NCI-H146 treated with DMSO at 0.1 percent for 48 hours (cell line): ENCODE data around the gene SLCO4A1.
"Not testable (repeated sequence)": the region's sequence is repeated elsewhere in the genome, so short reads cannot be mapped to it uniquely, and the experiment has no call there.

ENCODE experiments used
- DNase-seq: peaks from one replicate; lab custom pipeline; 2025; ENCODE audit not compliant: unreplicated experiment; lab: John Stamatoyannopoulos, UW

SLCO4A1 gene

GRCh38 chr20:62622178-62622876 lies 20.0 kb upstream of the SLCO4A1 start:
- DNase-seq = no peak

- DNase-seq = no peak
Observed at GRCh38 chr20:62622877-62623487, 19.3 kb upstream of the SLCO4A1 start.

- no peak for DNase-seq
Observed at GRCh38 chr20:62623488-62624324, 18.6 kb upstream of the SLCO4A1 start.

- no peak for DNase-seq
Observed at GRCh38 chr20:62624325-62624690, 18.0 kb upstream of the SLCO4A1 start.

GRCh38 chr20:62624719-62625453 lies 17.4 kb upstream of the SLCO4A1 start:
- no peak for DNase-seq

- DNase-seq = no peak
Observed at GRCh38 chr20:62625516-62625915, 16.8 kb upstream of the SLCO4A1 start.

GRCh38 chr20:62625921-62626547 lies 16.3 kb upstream of the SLCO4A1 start:
- DNase-seq = no peak

- not testable (repeated sequence) for DNase-seq
Observed at GRCh38 chr20:62627425-62627824, 14.9 kb upstream of the SLCO4A1 start.

GRCh38 chr20:62627901-62628612 lies 14.2 kb upstream of the SLCO4A1 start:
- DNase-seq = no peak

- DNase-seq = no peak
Observed at GRCh38 chr20:62628691-62629090, 13.6 kb upstream of the SLCO4A1 start.

- DNase-seq = no peak
Observed at GRCh38 chr20:62629864-62630470, 12.3 kb upstream of the SLCO4A1 start.

- DNase-seq = no peak
Observed at GRCh38 chr20:62631336-62632308, 10.7 kb upstream of the SLCO4A1 start.

- DNase-seq = peak; percentile 8
Observed at GRCh38 chr20:62632575-62633090, 9.7 kb upstream of the SLCO4A1 start.

GRCh38 chr20:62633598-62634329 lies 8.5 kb upstream of the SLCO4A1 start:
- no peak for DNase-seq

GRCh38 chr20:62634330-62634967 lies 7.9 kb upstream of the SLCO4A1 start:
- no peak for DNase-seq

GRCh38 chr20:62635232-62635631 lies 7.1 kb upstream of the SLCO4A1 start:
- DNase-seq = no peak

GRCh38 chr20:62635852-62636251 lies 6.5 kb upstream of the SLCO4A1 start:
- DNase-seq = no peak
